IPS-18a (cell line): ENCODE results near the gene ANKFY1.
"Not testable (repeated sequence)": the region's sequence is repeated elsewhere in the genome, so short reads cannot be mapped to it uniquely, and the experiment has no call there.

Experiments
- H3K27ac ChIP-seq: one replicate; pipeline ENCODE4 v1.5.1; 2013; ENCODE audit warnings: low read length
- H3K27me3 ChIP-seq: one replicate; pipeline ENCODE4 v1.6.1; 2013; ENCODE audit warnings: mild to moderate bottlenecking, low read length; ENCODE audit not compliant: control insufficient read depth, insufficient read depth
- H3K36me3 ChIP-seq: one replicate; pipeline ENCODE4 v1.6.1; 2013; ENCODE audit warnings: low read depth, low read length; ENCODE audit not compliant: control insufficient read depth
- H3K4me1 ChIP-seq: one replicate; pipeline ENCODE4 v1.6.1; 2013; ENCODE audit warnings: low read depth, low read length; ENCODE audit not compliant: control insufficient read depth
- H3K4me3 ChIP-seq: one replicate; pipeline ENCODE4 v1.5.1; 2013; ENCODE audit warnings: low read length
- H3K9ac ChIP-seq: one replicate; pipeline ENCODE4 v1.6.1; 2013; ENCODE audit warnings: mild to moderate bottlenecking, low read length, moderate library complexity
- H3K9me3 ChIP-seq: one replicate; pipeline ENCODE4 v1.6.1; 2013; ENCODE audit warnings: low read depth, low read length; ENCODE audit not compliant: control insufficient read depth

ANKFY1 gene

DNA sequence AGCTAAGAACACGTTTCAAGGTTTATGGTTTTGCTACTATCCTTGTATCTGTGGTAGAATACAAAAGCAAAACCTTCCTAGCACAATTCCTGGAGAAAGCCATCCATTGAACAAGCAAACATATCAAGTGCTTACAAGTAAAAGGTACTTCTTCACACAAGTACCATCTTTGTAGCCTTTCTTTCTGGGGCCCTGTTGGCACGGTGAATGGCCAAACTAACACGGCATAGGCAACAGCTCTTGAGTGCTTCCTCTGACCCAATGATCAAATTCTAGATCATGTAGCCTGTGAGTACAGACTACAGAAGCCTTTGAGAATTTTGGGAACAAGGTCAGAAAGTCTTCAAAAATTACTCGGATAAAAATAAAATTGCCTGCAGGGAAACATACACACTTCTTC is 57.9 kb downstream of the ANKFY1 start:
- H3K27ac ChIP-seq, result no peak overlapping the region
- H3K9ac ChIP-seq, result no peak overlapping the region
- no peak overlapping the region for H3K4me3 ChIP-seq
- no peaks in the 10 kb centered on the region for H3K4me1 ChIP-seq
- no peaks in the 10 kb centered on the region for H3K27me3 ChIP-seq
- peaks cover 56% of the 10 kb centered on the region for H3K36me3 ChIP-seq
- H3K9me3 ChIP-seq, result no peaks in the 10 kb centered on the region

- Histone ChIP-seq H3K4me3 (no peak overlapping the region), H3K27me3 (no peaks in the 10 kb centered on the region), H3K9ac (no peak overlapping the region), H3K36me3 (peaks cover 51% of the 10 kb centered on the region), H3K9me3 (no peaks in the 10 kb centered on the region), H3K4me1 (no peaks in the 10 kb centered on the region), H3K27ac (no peak overlapping the region)
Observed at GRCh38 chr17:4204710-4205173, 59.0 kb downstream of the ANKFY1 start.

DNA sequence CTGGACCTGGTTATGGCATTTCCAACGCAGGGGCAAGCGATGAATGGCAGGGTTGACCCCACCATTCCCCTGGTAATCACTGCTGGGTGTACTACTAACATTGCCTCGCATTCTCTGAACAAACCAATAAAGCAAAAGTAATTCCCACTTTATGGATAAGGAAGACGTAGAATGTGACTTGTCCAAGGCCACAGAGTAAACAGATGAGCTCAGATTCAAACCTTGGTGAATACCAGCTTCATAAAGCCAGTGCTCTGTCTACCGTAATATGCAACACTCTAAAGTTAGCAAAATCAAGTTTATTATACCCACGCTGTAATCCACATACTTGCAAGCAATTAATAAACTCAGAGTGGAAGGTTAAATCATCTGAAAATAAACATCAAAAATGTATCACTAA is 59.6 kb downstream of the ANKFY1 start:
- H3K4me1 ChIP-seq, result no peaks in the 10 kb centered on the region
- H3K27ac ChIP-seq, result no peak overlapping the region
- H3K4me3 ChIP-seq, result no peak overlapping the region
- no peaks in the 10 kb centered on the region for H3K9me3 ChIP-seq
- H3K36me3 ChIP-seq, result peaks cover 46% of the 10 kb centered on the region
- no peak overlapping the region for H3K9ac ChIP-seq
- H3K27me3 ChIP-seq, result no peaks in the 10 kb centered on the region

GRCh38 chr17:4201226-4201625 is 62.6 kb downstream of the ANKFY1 start:
- Histone ChIP-seq H3K27ac (no peak overlapping the region), H3K9ac (no peak overlapping the region), H3K4me3 (no peak overlapping the region), H3K9me3 (no peaks in the 10 kb centered on the region), H3K27me3 (no peaks in the 10 kb centered on the region), H3K4me1 (no peaks in the 10 kb centered on the region), H3K36me3 (peaks cover 35% of the 10 kb centered on the region)

- Histone ChIP-seq H3K27ac (no peak overlapping the region), H3K36me3 (peaks cover 34% of the 10 kb centered on the region), H3K9me3 (no peaks in the 10 kb centered on the region), H3K4me3 (no peak overlapping the region), H3K27me3 (no peaks in the 10 kb centered on the region), H3K9ac (no peak overlapping the region), H3K4me1 (no peaks in the 10 kb centered on the region)
Observed at GRCh38 chr17:4199818-4200402, 63.9 kb downstream of the ANKFY1 start.

GRCh38 chr17:4198995-4199394 is 64.8 kb downstream of the ANKFY1 start:
- H3K36me3 ChIP-seq, result peaks cover 31% of the 10 kb centered on the region
- no peaks in the 10 kb centered on the region for H3K4me1 ChIP-seq
- H3K4me3 ChIP-seq, result no peak overlapping the region
- H3K9me3 ChIP-seq, result no peaks in the 10 kb centered on the region
- H3K27ac ChIP-seq, result no peak overlapping the region
- H3K27me3 ChIP-seq, result no peaks in the 10 kb centered on the region
- no peak overlapping the region for H3K9ac ChIP-seq

DNA sequence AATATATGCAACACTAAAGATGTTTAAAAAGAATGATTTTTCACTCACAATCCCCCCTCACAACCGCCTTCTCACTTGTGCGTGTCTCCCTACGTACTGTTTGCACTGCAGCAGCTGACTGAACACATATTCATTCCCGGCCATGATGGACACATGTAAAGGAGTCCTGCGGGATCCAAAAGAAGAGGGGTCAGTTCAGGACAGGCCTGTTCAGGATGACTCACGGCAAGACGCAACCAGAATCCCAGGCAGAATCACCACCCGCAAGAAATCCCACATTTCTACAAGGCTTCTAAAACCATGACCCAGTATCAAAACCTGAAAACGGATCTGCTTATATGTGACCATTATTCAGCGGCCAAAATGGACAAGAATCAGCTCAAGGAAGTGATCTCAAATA is 68.5 kb downstream of the ANKFY1 start:
- H3K27ac ChIP-seq, result no peak overlapping the region
- no peak overlapping the region for H3K9ac ChIP-seq
- no peaks in the 10 kb centered on the region for H3K4me1 ChIP-seq
- no peaks in the 10 kb centered on the region for H3K9me3 ChIP-seq
- no peak overlapping the region for H3K4me3 ChIP-seq
- no peaks in the 10 kb centered on the region for H3K27me3 ChIP-seq
- H3K36me3 ChIP-seq, result peaks cover 36% of the 10 kb centered on the region

GRCh38 chr17:4194796-4195195 is 69.0 kb downstream of the ANKFY1 start:
- no peak overlapping the region for H3K27ac ChIP-seq
- no peak overlapping the region for H3K4me3 ChIP-seq
- H3K4me1 ChIP-seq, result no peaks in the 10 kb centered on the region
- H3K9ac ChIP-seq, result no peak overlapping the region
- H3K9me3 ChIP-seq, result no peaks in the 10 kb centered on the region
- H3K27me3 ChIP-seq, result no peaks in the 10 kb centered on the region
- H3K36me3 ChIP-seq, result peaks cover 39% of the 10 kb centered on the region

- not testable (repeated sequence) for H3K27ac ChIP-seq
Observed at GRCh38 chr17:4190791-4191190, 73.0 kb downstream of the ANKFY1 start.

GRCh38 chr17:4189280-4189679 is 74.5 kb downstream of the ANKFY1 start:
- Histone ChIP-seq H3K9ac (no peak overlapping the region), H3K36me3 (peaks cover 38% of the 10 kb centered on the region), H3K9me3 (no peaks in the 10 kb centered on the region), H3K4me1 (no peaks in the 10 kb centered on the region), H3K27me3 (no peaks in the 10 kb centered on the region), H3K27ac (no peak overlapping the region), H3K4me3 (no peak overlapping the region)

More at GRCh38 chr17:4190791-4191190, 73.0 kb downstream of the ANKFY1 start:
- H3K4me1 ChIP-seq, H3K9me3 ChIP-seq, H3K27me3 ChIP-seq, H3K9ac ChIP-seq, H3K4me3 ChIP-seq: not testable (repeated sequence)
- H3K36me3 ChIP-seq, result peaks cover 42% of the 10 kb centered on the region

DNA sequence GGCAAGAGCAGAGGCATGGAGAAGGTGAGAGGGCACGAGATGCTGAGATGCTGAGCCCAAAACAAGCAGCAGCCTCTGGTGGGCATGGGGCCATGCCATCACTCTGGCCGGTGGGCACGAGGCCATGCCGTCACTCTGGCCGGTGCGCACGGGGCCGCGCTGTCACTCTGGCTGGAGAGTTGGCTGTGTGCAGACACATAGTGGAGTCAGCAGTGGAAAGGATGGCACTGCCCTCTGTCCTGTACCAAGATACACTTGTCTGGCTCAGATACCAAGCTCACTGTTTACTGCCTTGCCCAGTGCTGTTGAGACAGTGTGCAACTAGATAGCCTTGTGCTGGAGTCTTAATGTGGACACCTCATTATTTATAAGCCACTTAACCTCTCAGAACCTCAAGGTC is 75.7 kb downstream of the ANKFY1 start:
- H3K36me3 ChIP-seq, result peaks cover 50% of the 10 kb centered on the region
- H3K27me3 ChIP-seq, result no peaks in the 10 kb centered on the region
- H3K27ac ChIP-seq, result no peak overlapping the region
- no peaks in the 10 kb centered on the region for H3K4me1 ChIP-seq
- no peak overlapping the region for H3K4me3 ChIP-seq
- H3K9ac ChIP-seq, result no peak overlapping the region
- no peaks in the 10 kb centered on the region for H3K9me3 ChIP-seq

DNA sequence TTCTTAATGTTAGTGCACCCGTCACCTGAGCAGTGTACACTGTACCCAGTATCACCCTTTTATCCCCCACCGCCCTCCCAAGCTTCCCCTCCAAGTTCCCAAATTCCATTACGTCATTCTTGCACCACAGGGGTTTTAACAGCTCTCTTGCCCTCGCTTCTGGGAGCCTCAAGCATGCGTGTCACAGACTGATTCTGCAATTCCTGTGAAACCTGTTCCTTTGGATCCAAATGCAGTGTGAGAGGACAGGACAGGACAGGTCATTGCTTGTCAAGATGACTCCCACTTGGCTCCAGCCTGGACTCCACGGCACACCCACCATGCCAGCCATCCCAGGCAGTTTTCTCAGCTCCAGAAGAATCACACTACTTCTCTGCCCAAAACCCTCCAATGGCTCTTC is 76.7 kb downstream of the ANKFY1 start:
- no peaks in the 10 kb centered on the region for H3K9me3 ChIP-seq
- H3K9ac ChIP-seq, result no peak overlapping the region
- no peak overlapping the region for H3K27ac ChIP-seq
- H3K36me3 ChIP-seq, result peaks cover 54% of the 10 kb centered on the region
- no peaks in the 10 kb centered on the region for H3K4me1 ChIP-seq
- H3K4me3 ChIP-seq, result no peak overlapping the region
- no peaks in the 10 kb centered on the region for H3K27me3 ChIP-seq
